IMR-90 (cell line): ENCODE measurements around the gene ACTR3C. TPM values are rescaled to one million over a fixed set of nuclear protein-coding genes. Genes with fewer than 3 reads are reported as not detected.
A peak's percentile ranks its signal among the peaks of the same experiment; 100 is the strongest.

Experiments
- ATAC-seq: fragments of 200-7000 bp; cut with Tn5 transposase; 2 replicates; pipeline ENCODE4 v1.9.1; 2020; ENCODE audit warnings: low read depth, mild to moderate bottlenecking, moderate library complexity
- BruUV-seq: library from RNA; stranded (reverse); fragments of 400-500 nt; replicated peaks from 2 replicates; lab custom pipeline; 2021; lab: Mats Ljungman, UMichigan
- CTCF ChIA-PET: fragments of 300-600 bp; formaldehyde crosslinking; extraction: SDS; loops from one replicate; lab custom pipeline; 2021; ENCODE audit warnings: antibody characterized with exemption; lab: Yijun Ruan, JAX
- POLR2A ChIA-PET: fragments of 300-600 bp; sonication (Branson Sonifier 250); formaldehyde crosslinking; loops from one replicate; lab custom pipeline; 2022; ENCODE audit warnings: antibody characterized with exemption; ENCODE audit not compliant: unreplicated experiment; lab: Charles Lee
- DNase-seq: peaks from one replicate; pipeline ENCODE4 v3.0.0; 2013
- H2AFZ ChIP-seq: replicated peaks from 2 replicates; pipeline ENCODE3; 2013; ENCODE audit warnings: low read length, mild to moderate bottlenecking; ENCODE audit not compliant: poor library complexity
- H2AK5ac ChIP-seq: 2 replicates; pipeline ENCODE4 v1.6.1; 2013; ENCODE audit warnings: low read depth, low read length, inconsistent platforms
- H2AK9ac ChIP-seq: replicated peaks from 2 replicates; pipeline ENCODE3; 2013; ENCODE audit warnings: mild to moderate bottlenecking, low read depth, low read length, moderate library complexity; ENCODE audit not compliant: poor library complexity
- H2BK120ac ChIP-seq: 2 replicates; pipeline ENCODE4 v1.6.1; 2013; ENCODE audit warnings: low read depth, low read length, inconsistent platforms
- H2BK15ac ChIP-seq: 3 replicates; pipeline ENCODE4 v1.6.1; 2013; ENCODE audit warnings: low read depth, low read length, inconsistent platforms
- H2BK20ac ChIP-seq: 2 replicates; pipeline ENCODE4 v1.6.1; 2013; ENCODE audit warnings: low read depth, mild to moderate bottlenecking, inconsistent platforms, low read length, moderate library complexity
- H2BK5ac ChIP-seq: 2 replicates; pipeline ENCODE4 v1.6.1; 2013; ENCODE audit warnings: mild to moderate bottlenecking, low read depth, low read length, inconsistent platforms; ENCODE audit not compliant: poor library complexity, severe bottlenecking
- H3K14ac ChIP-seq: replicated peaks from 2 replicates; pipeline ENCODE4 v1.6.1; 2013; ENCODE audit warnings: low read depth, low read length, inconsistent platforms
- H3K18ac ChIP-seq: 2 replicates; pipeline ENCODE4 v1.6.1; 2013; ENCODE audit warnings: low read depth, low read length, control low read depth
- H3K23ac ChIP-seq: 2 replicates; pipeline ENCODE4 v1.6.1; 2013; ENCODE audit warnings: low read depth, low read length, inconsistent platforms
- H3K27ac ChIP-seq: 2 replicates; pipeline ENCODE4 v1.5.1; 2013; ENCODE audit warnings: mild to moderate bottlenecking, control low read depth, low read length; ENCODE audit not compliant: insufficient read depth
- H3K27me3 ChIP-seq: 2 replicates; pipeline ENCODE4 v1.6.1; 2013; ENCODE audit warnings: low read length; ENCODE audit not compliant: control insufficient read depth, insufficient read depth
- H3K36me3 ChIP-seq: 2 replicates; pipeline ENCODE4 v1.6.1; 2013; ENCODE audit warnings: low read length, mixed read lengths; ENCODE audit not compliant: control insufficient read depth, insufficient read depth
- H3K4ac ChIP-seq: 2 replicates; pipeline ENCODE4 v1.6.1; 2013; ENCODE audit warnings: low read depth, low read length, inconsistent platforms
- H3K4me1 ChIP-seq: 2 replicates; pipeline ENCODE4 v1.6.1; 2013; ENCODE audit warnings: low read length, mixed read lengths; ENCODE audit not compliant: control insufficient read depth, insufficient read depth
- H3K4me2 ChIP-seq: 2 replicates; pipeline ENCODE4 v1.6.1; 2013; ENCODE audit warnings: low read depth, mild to moderate bottlenecking, control low read depth, low read length, moderate library complexity
- H3K4me3 ChIP-seq: 2 replicates; pipeline ENCODE4 v1.5.1; 2013; ENCODE audit warnings: low read depth, mild to moderate bottlenecking, control low read depth, low read length, moderate library complexity; ENCODE audit not compliant: insufficient read depth
- H3K56ac ChIP-seq: 2 replicates; pipeline ENCODE4 v1.6.1; 2013; ENCODE audit warnings: low read length, inconsistent platforms; ENCODE audit not compliant: insufficient read depth; ENCODE audit errors: extremely low read depth
- H3K79me1 ChIP-seq, 2 experiments: 2 replicates each; pipeline ENCODE4 v1.6.1; 2013; ENCODE audit warnings: low read length in 2 of 2, inconsistent platforms in 1 of 2, low read depth in 1 of 2
- H3K9ac ChIP-seq: 2 replicates; pipeline ENCODE4 v1.6.1; 2013; ENCODE audit warnings: low read depth, low read length, control low read depth
- H3K9me1 ChIP-seq: 2 replicates; pipeline ENCODE4 v1.6.1; 2013; ENCODE audit warnings: low read length, inconsistent platforms; ENCODE audit not compliant: insufficient read depth
- H3K9me3 ChIP-seq: 2 replicates; pipeline ENCODE4 v1.6.1; 2013; ENCODE audit warnings: low read length; ENCODE audit not compliant: control insufficient read depth, insufficient read depth
- H4K20me1 ChIP-seq: 2 replicates; pipeline ENCODE4 v1.6.1; 2013; ENCODE audit warnings: low read length, inconsistent platforms; ENCODE audit not compliant: insufficient read depth
- H4K5ac ChIP-seq: 2 replicates; pipeline ENCODE4 v1.6.1; 2013; ENCODE audit warnings: mild to moderate bottlenecking, low read depth, low read length, control low read depth
- H4K8ac ChIP-seq, 2 experiments: 2 replicates each; pipeline ENCODE4 v1.6.1; 2013; ENCODE audit warnings: low read depth in 2 of 2, low read length in 2 of 2, control low read depth in 1 of 2, inconsistent platforms in 1 of 2
- H4K91ac ChIP-seq: 2 replicates; pipeline ENCODE4 v1.6.1; 2013; ENCODE audit warnings: low read depth, low read length, inconsistent platforms; ENCODE audit not compliant: insufficient read depth
- BHLHE40 ChIP-seq: fragments of 150-350 bp; IDR thresholded peaks from 2 replicates; pipeline ENCODE4 v1.6.1; 2016; ENCODE audit warnings: mild to moderate bottlenecking, low read depth, low read length
- CHD1 ChIP-seq: IDR thresholded peaks from 2 replicates; pipeline ENCODE4 v1.6.1; 2012; ENCODE audit warnings: low read depth, low read length, improper control_type of control experiment
- POLR2A ChIP-seq: IDR thresholded peaks from 2 replicates; pipeline ENCODE4 v1.6.1; 2012; ENCODE audit warnings: mild to moderate bottlenecking, low read depth, low read length
- RFX5 ChIP-seq: IDR thresholded peaks from 2 replicates; pipeline ENCODE4 v1.8.0; 2012; ENCODE audit warnings: low read depth, mild to moderate bottlenecking, low read length, moderate library complexity
- USF2 ChIP-seq: fragments of 150-350 bp; IDR thresholded peaks from 2 replicates; pipeline ENCODE4 v1.6.1; 2017; ENCODE audit warnings: mild to moderate bottlenecking, antibody characterized with exemption, low read length, low read depth
- WGBS, 2 experiments: methylation state at CpG; one replicate each; pipeline versions ENCODE4 v1.1.5 to v1.1.7; 2013; ENCODE audit warnings: missing lambda C conversion rate in 2 of 2; ENCODE audit not compliant: insufficient read length in 1 of 2; ENCODE audit errors: extremely low coverage in 2 of 2; 5-methylcytosine and 5-hydroxymethylcytosine counted together
- dilution Hi-C: fragments of 300-500 bp; cut with HindIII; formaldehyde crosslinking; loops from one replicate; pipeline ENCODE4 v1.14.3; 2018; ENCODE audit warnings: low sequenced_read_pairs; ENCODE audit not compliant: unreplicated experiment
- in situ Hi-C: fragments of 300-500 bp; cut with MboI; formaldehyde crosslinking; loops from 3 replicates; pipeline ENCODE4 v1.14.3; 2019; ENCODE audit warnings: low sequenced_read_pairs, inconsistent platforms, mixed read lengths
- intact Hi-C: fragments of 100-400 bp; cut with micrococcal nuclease; formaldehyde crosslinking; loops from 2 replicates; pipeline ENCODE4 v1.10.0; 2022
- polyA plus RNA-seq, 3 experiments: library from polyadenylated mRNA; depleted of rRNA; stranded (reverse); fragments of >200 nt; gene quantifications; 2 replicates each; pipeline ENCODE4 v1.2.3, GENCODE V29; 2012; ENCODE audit warnings: low replicate concordance in 1 of 3
- total RNA-seq: library from RNA; depleted of rRNA; stranded (reverse); fragments of >200 nt; gene quantifications from 2 replicates; pipeline ENCODE4 v1.2.3, GENCODE V29; 2012

The ACTR3C gene
- total and polyA plus RNA-seq, 2 of the 4 experiments (the other 2 are of a cell fraction): not detected

GRCh38 chr7:150339409-150339809 is 16.1 kb upstream of the ACTR3C start:
- dilution Hi-C loops: no loop called here
- no peak for TF ChIP-seq USF2
- no peak for TF ChIP-seq POLR2A
- TF ChIP-seq CHD1: no peak
- TF ChIP-seq BHLHE40: 0 out of 2 replicates have a peak, but pooled peaks have one; percentile 27
- no peak for TF ChIP-seq RFX5
- no peaks in the 10 kb centered on the region for H3K79me1 ChIP-seq
- H2BK15ac ChIP-seq: no peak overlapping the region
- H2BK5ac ChIP-seq: no peak overlapping the region
- no peak for ATAC-seq
- ChIA-PET CTCF (interaction anchor here (0.6 to 0.9 kb wide), 2 partner anchors 16 to 38 kb away, joined by 4 read pairs; no protein-coding TSS in a partner anchor), POLR2A (no interaction called here)
- BruUV-seq: no TSS peak
- H3K27me3 ChIP-seq: peaks cover 21% of the 10 kb centered on the region
- peak overlapping the region; percentile 5 for H2AK9ac ChIP-seq
- H3K36me3 ChIP-seq: no peaks in the 10 kb centered on the region
- H4K5ac ChIP-seq: peak overlapping the region; percentile 2; the same call in 1 of the 2 replicates
- peaks cover 11% of the 10 kb centered on the region; the same call in 1 of the 2 replicates for H3K9me1 ChIP-seq
- no peak for DNase-seq
- peak overlapping the region; percentile 68; the same call in 1 of the 2 replicates for H3K4me2 ChIP-seq
- no peak overlapping the region for H2AFZ ChIP-seq
- in situ Hi-C loops: no loop called here
- H3K23ac ChIP-seq: no peak overlapping the region
- no peak overlapping the region for H3K56ac ChIP-seq
- H2BK20ac ChIP-seq: peak overlapping the region; percentile 31
- H2BK120ac ChIP-seq: peak overlapping the region; percentile 24; the same call in 1 of the 2 replicates
- H3K27ac ChIP-seq: peak overlapping the region; percentile 15; the same call in 1 of the 2 replicates
- 0 out of 2 replicates have a peak overlapping the region, but pooled peaks have one; percentile 8 for H2AK5ac ChIP-seq
- no peak overlapping the region; the same call in 1 of the 2 replicates for H3K4me3 ChIP-seq
- H3K4ac ChIP-seq: peak overlapping the region; percentile 46; the same call in 1 of the 2 replicates
- peak overlapping the region; percentile 42 for H3K18ac ChIP-seq
- H3K14ac ChIP-seq: no peak overlapping the region
- H4K8ac ChIP-seq: no peak overlapping the region
- WGBS, 2 experiments: 33% methylated on average over 1 of the region's 9 CpGs; no CpG with 5 or more reads in 1 of the 2 experiments
- no peak overlapping the region for H3K9ac ChIP-seq
- H3K9me3 ChIP-seq: peaks cover 10% of the 10 kb centered on the region
- H3K4me1 ChIP-seq: peaks cover 32% of the 10 kb centered on the region
- 0 out of 2 replicates have a peak, but pooled peaks cover 3% of the 10 kb centered on the region for H4K20me1 ChIP-seq
- H4K91ac ChIP-seq: peak overlapping the region; percentile 1; the same call in 1 of the 2 replicates
- intact Hi-C loops: no loop called here
